HG03457 (cell line): Measurements from ENCODE around the gene LDLRAD4.
A peak's percentile ranks its signal among the peaks of the same experiment; 100 is the strongest.

Experiments used
- ATAC-seq: cut with Tn5 transposase; IDR thresholded peaks from one replicate; pipeline ENCODE4 v1.9.1; 2021; ENCODE audit warnings: moderate number of reproducible peaks; ENCODE audit not compliant: unreplicated experiment

LDLRAD4 gene

GRCh38 chr18:13454363-13455150 is 236.0 kb downstream of the LDLRAD4 start:
- no peak for ATAC-seq

DNA sequence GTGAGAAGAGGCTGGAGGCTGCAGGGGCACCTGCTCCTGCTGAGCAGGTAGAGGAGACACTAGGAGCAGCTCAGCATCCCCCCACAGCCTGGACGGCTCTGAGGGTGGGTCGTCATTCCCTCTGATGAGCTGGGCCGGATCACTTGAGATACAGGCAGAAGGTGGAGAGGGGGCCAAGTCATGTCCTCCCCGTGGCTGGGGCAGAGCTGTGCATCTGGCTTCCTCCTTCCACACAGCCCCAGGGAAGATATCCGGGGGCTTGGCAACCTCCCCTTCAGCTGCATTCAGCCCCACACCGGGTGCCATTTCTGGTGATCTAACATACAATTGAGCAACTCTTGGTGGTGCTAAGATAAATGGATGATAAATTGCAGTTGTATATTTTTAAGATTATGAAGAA is 236.9 kb downstream of the LDLRAD4 start:
- ATAC-seq, result no peak

DNA sequence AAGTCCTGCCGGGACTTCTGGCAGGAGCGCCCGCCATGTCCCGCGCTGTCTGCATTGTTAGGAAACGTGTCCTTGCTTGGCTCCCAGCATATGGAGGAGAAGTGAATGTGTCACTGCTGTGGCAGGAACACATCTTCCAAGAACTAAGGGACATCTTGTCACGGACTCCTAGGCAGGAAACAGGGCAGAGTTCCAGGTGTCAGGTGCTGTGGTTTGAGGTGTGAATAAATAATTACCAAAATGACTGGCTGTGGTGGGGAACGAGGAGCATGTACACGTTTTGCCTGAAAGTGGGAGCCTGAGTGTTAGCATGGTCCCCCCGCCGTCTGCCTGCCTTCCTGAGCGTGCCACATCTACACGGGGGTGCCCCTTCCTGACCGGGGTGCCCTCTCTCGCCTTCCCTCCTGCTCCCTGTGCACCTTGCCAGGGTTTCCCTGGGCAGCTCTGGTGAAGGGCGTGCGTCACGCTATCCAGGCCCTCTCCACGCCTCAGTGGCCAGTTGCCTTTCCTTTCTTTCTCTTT is 237.5 kb downstream of the LDLRAD4 start:
- peak; percentile 57 for ATAC-seq

- no peak for ATAC-seq
Measured at GRCh38 chr18:13456736-13457271, 238.2 kb downstream of the LDLRAD4 start.

DNA sequence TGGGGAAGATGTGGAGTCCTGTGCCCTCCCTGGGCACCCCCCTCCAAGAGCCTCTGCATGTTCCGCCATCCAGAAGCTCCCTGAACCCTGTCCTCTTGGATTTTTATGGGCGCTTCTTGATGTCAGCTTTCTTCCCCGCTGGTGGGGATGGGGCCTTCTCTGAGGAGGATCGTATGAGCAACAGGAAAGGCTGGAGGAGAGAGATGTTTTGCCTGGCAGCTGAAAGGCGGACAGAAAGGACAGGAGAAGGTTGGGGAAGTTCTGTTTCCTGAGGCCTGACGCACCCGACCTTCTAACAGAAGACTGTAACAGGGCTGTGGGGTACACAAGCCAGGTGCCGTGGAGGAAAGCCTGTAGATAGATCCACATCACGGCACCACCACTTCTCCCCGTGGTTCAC is 238.8 kb downstream of the LDLRAD4 start:
- ATAC-seq, result no peak

DNA sequence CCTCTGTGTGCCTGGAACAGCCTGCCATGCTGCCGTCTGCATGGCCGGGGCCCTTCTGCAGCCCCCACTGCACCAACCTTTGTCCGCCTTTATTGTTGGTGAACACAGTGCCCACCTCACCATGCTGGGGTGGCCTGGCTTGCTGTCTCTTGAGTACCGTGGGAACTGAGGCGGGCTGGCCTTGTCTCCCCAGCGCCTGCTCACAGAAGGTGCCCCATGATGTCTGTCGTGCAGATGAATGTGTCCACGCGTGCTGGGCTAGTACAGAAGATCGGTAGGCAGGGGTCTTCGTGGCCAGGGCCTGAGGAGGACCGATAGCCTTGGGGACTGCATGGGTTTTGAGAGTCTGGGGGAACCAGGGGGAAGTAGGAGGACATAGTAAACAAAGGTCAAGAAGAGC is 242.4 kb downstream of the LDLRAD4 start:
- ATAC-seq, result no peak

- no peak for ATAC-seq
Measured at GRCh38 chr18:13461469-13461868, 242.9 kb downstream of the LDLRAD4 start.

DNA sequence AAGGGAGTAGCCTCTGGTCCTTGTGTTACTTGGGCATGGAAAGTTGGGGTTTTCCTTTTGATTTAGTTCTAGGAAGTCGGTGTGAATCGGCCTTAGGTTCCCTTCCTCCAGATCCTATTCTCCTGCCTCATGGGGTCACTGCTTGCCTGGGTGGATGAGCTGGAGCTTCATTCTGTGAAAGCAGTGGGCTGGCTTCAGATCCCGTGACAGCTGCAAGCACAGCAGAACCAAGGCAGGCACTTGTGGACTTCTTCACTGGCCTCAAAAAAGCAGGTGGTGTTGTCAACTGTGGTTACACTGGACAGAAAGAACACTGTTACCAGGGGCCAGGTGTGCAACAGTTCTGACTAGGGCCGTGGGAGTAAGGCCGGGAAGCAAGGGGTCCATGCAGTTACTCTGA is 243.4 kb downstream of the LDLRAD4 start:
- no peak for ATAC-seq

DNA sequence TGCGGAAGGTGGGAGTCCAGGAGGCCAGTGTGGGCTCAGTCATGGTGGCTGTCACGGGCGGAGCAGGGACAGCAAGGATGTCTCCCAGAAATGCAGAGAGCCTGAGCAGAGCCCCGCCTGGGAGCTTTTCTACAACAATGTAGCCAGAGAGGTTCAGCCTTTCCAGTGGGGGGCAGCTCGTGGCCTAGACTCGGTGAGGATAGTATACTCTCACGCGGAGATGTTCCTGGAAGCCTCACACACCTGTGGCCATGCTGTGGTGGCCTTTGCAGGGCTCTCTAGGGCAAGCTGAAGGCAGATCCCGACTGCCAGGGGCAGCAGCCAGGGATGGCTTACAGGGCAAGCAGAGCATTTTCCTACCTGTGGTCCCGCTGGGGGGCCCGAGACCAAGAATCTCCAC is 244.1 kb downstream of the LDLRAD4 start:
- ATAC-seq, result no peak

GRCh38 chr18:13463526-13464210 is 245.1 kb downstream of the LDLRAD4 start:
- ATAC-seq, result no peak

GRCh38 chr18:13464432-13465123 is 246.0 kb downstream of the LDLRAD4 start:
- peak; percentile 97 for ATAC-seq

DNA sequence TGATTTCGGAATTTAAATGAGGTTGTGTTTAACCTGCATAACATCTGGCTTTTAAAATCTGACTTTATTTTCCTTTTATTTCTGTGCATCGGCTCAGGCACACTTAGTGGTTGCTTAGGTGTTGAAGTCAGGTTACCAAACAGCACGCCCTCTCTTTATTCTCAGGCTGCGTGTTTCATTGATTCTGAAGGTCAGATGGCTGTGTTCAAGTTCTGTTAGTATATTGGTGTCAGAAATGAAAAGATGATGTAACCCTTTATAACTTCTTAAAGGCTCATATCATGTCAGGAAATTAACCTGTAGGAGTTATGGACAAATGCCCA is 246.5 kb downstream of the LDLRAD4 start:
- no peak for ATAC-seq

- ATAC-seq, result no peak
Measured at GRCh38 chr18:13465476-13465875, 246.9 kb downstream of the LDLRAD4 start.

DNA sequence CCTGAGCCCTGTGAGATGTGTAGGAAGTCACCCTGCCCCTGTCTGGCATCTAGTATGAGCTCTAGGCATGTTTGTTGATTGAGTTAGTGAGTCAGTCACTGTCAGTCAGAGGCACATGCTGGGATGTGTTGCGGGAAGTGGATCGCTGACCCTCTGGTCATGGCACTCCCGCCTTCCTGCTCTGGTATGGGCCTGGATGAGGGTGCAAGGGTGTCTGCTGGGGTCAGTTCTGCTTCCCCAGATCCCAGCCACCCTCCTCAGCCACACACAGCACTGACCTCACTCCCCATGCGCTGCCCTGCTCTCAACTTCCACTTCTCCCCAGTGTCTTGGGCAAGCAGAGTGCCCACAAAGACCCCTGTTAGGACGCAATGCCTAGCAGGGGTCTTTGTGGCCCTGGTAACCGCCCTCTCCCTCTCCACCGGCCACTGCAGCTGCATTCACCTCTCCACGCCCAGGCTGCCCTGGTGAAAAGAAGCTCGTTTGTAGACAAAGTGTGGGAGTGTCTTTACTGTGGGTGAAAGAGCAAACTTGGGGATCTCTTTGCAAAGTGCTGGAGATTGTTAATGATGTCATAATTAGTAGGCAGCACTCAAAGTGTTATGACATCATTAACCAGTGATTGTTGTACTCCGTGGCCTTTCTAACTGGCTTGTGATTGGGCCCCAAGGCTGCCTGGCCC is 252.1 kb downstream of the LDLRAD4 start:
- ATAC-seq, result no peak

- ATAC-seq, result no peak
Measured at GRCh38 chr18:13471198-13471845, 252.8 kb downstream of the LDLRAD4 start.

DNA sequence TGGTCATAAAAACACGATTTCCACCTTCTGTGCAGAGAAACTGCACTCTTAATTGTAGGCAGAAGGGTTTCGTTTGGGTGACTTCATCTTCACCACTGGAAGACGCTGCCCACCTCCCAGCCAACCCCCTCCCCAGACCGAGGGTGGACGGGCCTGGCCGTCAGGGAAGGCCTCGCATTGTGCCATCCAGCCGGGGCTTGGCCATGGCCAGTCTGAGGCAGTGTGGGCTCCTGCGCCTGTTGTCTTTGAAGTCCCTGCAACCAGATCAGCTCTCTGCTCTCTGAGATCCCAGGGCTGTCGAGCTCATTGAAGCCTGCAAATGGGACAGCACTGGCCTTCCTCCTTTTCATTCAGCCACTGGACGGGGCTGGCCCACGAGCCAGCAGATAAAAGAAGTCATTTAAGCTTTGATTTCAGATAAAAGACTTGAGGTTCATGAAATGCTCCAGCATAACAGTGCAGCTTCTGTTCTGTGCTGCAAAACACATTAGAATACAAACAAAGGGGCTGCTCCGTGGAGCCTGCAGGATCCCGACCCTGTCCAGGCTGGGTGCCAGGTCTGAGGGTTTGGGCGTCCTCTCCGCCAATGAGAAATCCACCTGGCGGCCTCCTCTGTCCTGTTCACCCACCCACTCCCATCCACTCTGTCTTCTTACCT is 253.5 kb downstream of the LDLRAD4 start:
- no peak for ATAC-seq

GRCh38 chr18:13473751-13474150 is 255.2 kb downstream of the LDLRAD4 start:
- no peak for ATAC-seq

DNA sequence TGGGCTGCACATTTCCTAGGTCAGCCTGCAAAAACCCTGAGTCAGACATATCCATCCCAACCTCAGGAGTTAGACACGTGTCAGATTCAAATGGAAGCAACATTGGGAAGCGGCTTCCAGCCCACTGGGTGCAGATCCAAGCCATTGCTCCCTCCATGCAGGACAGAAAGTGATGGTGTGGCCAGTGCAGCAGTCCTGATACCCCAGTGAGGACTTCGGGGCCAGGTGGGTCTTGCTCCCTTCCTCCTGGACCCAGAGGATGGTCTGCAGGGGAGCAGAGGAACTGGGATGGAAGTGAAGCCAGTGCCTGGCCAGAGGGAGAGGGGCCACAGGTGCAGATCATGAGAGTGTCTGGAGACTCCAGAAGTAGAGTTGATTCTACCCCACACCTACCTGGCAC is 255.8 kb downstream of the LDLRAD4 start:
- no peak for ATAC-seq

GRCh38 chr18:13474907-13475545 is 256.5 kb downstream of the LDLRAD4 start:
- no peak for ATAC-seq
